H1 (cell line): ENCODE data around the gene ACHE. TPM values are rescaled to one million over a fixed set of nuclear protein-coding genes. Genes with fewer than 3 reads are reported as not detected.
A peak's percentile ranks its signal among the peaks of the same experiment; 100 is the strongest.

Experiments
- CTCF ChIA-PET: fragments of 300-600 bp; sonication (Branson Sonifier 250); formaldehyde crosslinking; loops from one replicate; lab custom pipeline; 2021; ENCODE audit not compliant: partially characterized antibody; lab: Charles Lee
- POLR2A ChIA-PET: fragments of 300-600 bp; sonication (Branson Sonifier 250); formaldehyde crosslinking; loops from one replicate; lab custom pipeline; 2021; ENCODE audit warnings: inconsistent platforms; ENCODE audit not compliant: partially characterized antibody; lab: Charles Lee
- DNase-seq, 2 experiments: peaks; one replicate each; pipeline versions ENCODE4 v3.0.0 to v3.0.0-alpha.2; 2010 to 2022; ENCODE audit warnings: low spot score in 2 of 2, low read depth in 1 of 2, mixed read lengths in 1 of 2
- FAIRE-seq: peaks from 2 replicates; lab custom pipeline; 2011; peaks lifted over from hg19 to GRCh38; lab: Jason Lieb, UNC
- H2AFZ ChIP-seq: 2 replicates; pipeline ENCODE4 v1.8.1; 2012; ENCODE audit warnings: low read length, inconsistent platforms
- H2AK5ac ChIP-seq: 2 replicates; pipeline ENCODE4 v1.6.1; 2013; ENCODE audit warnings: low read depth, low read length
- H2BK120ac ChIP-seq: replicated peaks from 2 replicates; pipeline ENCODE3; 2013; ENCODE audit warnings: low read depth, low read length, inconsistent platforms
- H2BK12ac ChIP-seq: 2 replicates; pipeline ENCODE4 v1.6.1; 2013; ENCODE audit warnings: low read depth, low read length
- H2BK15ac ChIP-seq: 2 replicates; pipeline ENCODE4 v1.6.1; 2013; ENCODE audit warnings: low read length
- H2BK20ac ChIP-seq: 2 replicates; pipeline ENCODE4 v1.6.1; 2013; ENCODE audit warnings: low read length
- H2BK5ac ChIP-seq: 2 replicates; pipeline ENCODE4 v1.6.1; 2013; ENCODE audit warnings: low read depth, low read length
- H3K14ac ChIP-seq: 2 replicates; pipeline ENCODE4 v1.6.1; 2013; ENCODE audit warnings: inconsistent platforms; ENCODE audit not compliant: insufficient read length
- H3K18ac ChIP-seq: 2 replicates; pipeline ENCODE4 v1.6.1; 2013; ENCODE audit warnings: low read length; ENCODE audit errors: extremely low read depth
- H3K23ac ChIP-seq: 2 replicates; pipeline ENCODE4 v1.6.1; 2013; ENCODE audit warnings: inconsistent platforms; ENCODE audit not compliant: insufficient read length
- H3K23me2 ChIP-seq: 2 replicates; pipeline ENCODE4 v1.6.1; 2013; ENCODE audit warnings: low read depth, low read length
- H3K27ac ChIP-seq: 2 replicates; pipeline ENCODE4 v1.6.1; 2011; ENCODE audit warnings: low read depth, low read length, inconsistent platforms
- H3K27me3 ChIP-seq, 4 experiments: replicated peaks in 1 of 4; 1 replicate in 1 of 4; 2 replicates in 3 of 4; pipeline versions ENCODE4 v1.6.1 to v1.8.1; 2011 to 2013; ENCODE audit warnings: low read length in 3 of 4, mild to moderate bottlenecking in 3 of 4, inconsistent platforms in 2 of 4, mixed read lengths in 2 of 4, moderate library complexity in 1 of 4; ENCODE audit not compliant: control insufficient read depth in 3 of 4, insufficient read depth in 3 of 4; ENCODE audit errors: extremely low read depth in 1 of 4
- H3K36me3 ChIP-seq, 4 experiments: 2 replicates each; pipeline versions ENCODE4 v1.6.1 to v1.8.1; 2011 to 2013; ENCODE audit warnings: mild to moderate bottlenecking in 4 of 4, low read length in 3 of 4, moderate library complexity in 2 of 4, control low read depth in 1 of 4, inconsistent platforms in 1 of 4; ENCODE audit not compliant: insufficient read depth in 4 of 4, control insufficient read depth in 2 of 4
- H3K4ac ChIP-seq: replicated peaks from 2 replicates; pipeline ENCODE3; 2013; ENCODE audit warnings: low read length, low read depth, mixed read lengths, inconsistent platforms; ENCODE audit not compliant: insufficient read length
- H3K4me1 ChIP-seq, 4 experiments: replicated peaks in 1 of 4; 1 replicate in 1 of 4; 2 replicates in 3 of 4; pipeline versions ENCODE4 v1.6.1 to v1.8.1; 2011 to 2013; ENCODE audit warnings: low read length in 3 of 4, inconsistent platforms in 2 of 4, mixed read lengths in 1 of 4; ENCODE audit not compliant: insufficient read depth in 4 of 4, control insufficient read depth in 3 of 4
- H3K4me2 ChIP-seq, 2 experiments: 2 replicates each; pipeline versions ENCODE4 v1.6.1 to v1.8.1; 2011 to 2013; ENCODE audit warnings: low read depth in 2 of 2, low read length in 2 of 2, control low read depth in 1 of 2, inconsistent platforms in 1 of 2, mild to moderate bottlenecking in 1 of 2; ENCODE audit not compliant: insufficient read depth in 1 of 2
- H3K4me3 ChIP-seq, 4 experiments: fragments of 200-600, 300-600 bp in 1 of 4; sonication (generic), shearing (Covaris generic), sonication (Bioruptor Twin) in 1 of 4; 2 replicates each; pipeline versions ENCODE4 v1.5.1 to v1.8.1; 2011 to 2016; ENCODE audit warnings: low read length in 4 of 4, low read depth in 3 of 4, control low read depth in 2 of 4, inconsistent platforms in 2 of 4, mild to moderate bottlenecking in 2 of 4, mixed read lengths in 1 of 4, moderate library complexity in 1 of 4; ENCODE audit not compliant: insufficient read depth in 2 of 4; ENCODE audit errors: extremely low read depth in 1 of 4
- H3K56ac ChIP-seq: replicated peaks from 2 replicates; pipeline ENCODE3; 2013; ENCODE audit warnings: low read depth, mild to moderate bottlenecking, mixed read lengths, low read length, inconsistent platforms; ENCODE audit not compliant: insufficient read length
- H3K79me1 ChIP-seq: 2 replicates; pipeline ENCODE4 v1.6.1; 2013; ENCODE audit warnings: low read depth, low read length, control low read depth
- H3K79me2 ChIP-seq, 2 experiments: 2 replicates each; pipeline versions ENCODE4 v1.6.1 to v1.8.1; 2012 to 2013; ENCODE audit warnings: low read length in 2 of 2, mild to moderate bottlenecking in 2 of 2, inconsistent platforms in 1 of 2; ENCODE audit not compliant: insufficient read depth in 2 of 2, control insufficient read depth in 1 of 2
- H3K9ac ChIP-seq, 4 experiments: replicated peaks in 1 of 4; 1 replicate in 1 of 4; 2 replicates in 3 of 4; pipeline versions ENCODE4 v1.6.1 to v1.8.1; 2011 to 2013; ENCODE audit warnings: low read depth in 3 of 4, low read length in 3 of 4, control low read depth in 2 of 4, mild to moderate bottlenecking in 2 of 4, moderate library complexity in 2 of 4, inconsistent platforms in 1 of 4; ENCODE audit errors: extremely low read depth in 1 of 4
- H3K9me3 ChIP-seq, 2 experiments: 2 replicates each; pipeline versions ENCODE4 v1.6.1 to v1.8.1; 2012 to 2013; ENCODE audit warnings: mild to moderate bottlenecking in 2 of 2, moderate library complexity in 2 of 2, control low read depth in 1 of 2, inconsistent platforms in 1 of 2, low read depth in 1 of 2, low read length in 1 of 2, mixed read lengths in 1 of 2; ENCODE audit not compliant: insufficient read depth in 2 of 2
- H4K20me1 ChIP-seq, 2 experiments: replicated peaks in 1 of 2; 2 replicates each; pipeline versions ENCODE3 to v1.8.1; 2011 to 2013; ENCODE audit warnings: inconsistent platforms in 2 of 2, low read length in 2 of 2, mild to moderate bottlenecking in 1 of 2; ENCODE audit not compliant: insufficient read depth in 2 of 2, control insufficient read depth in 1 of 2
- H4K5ac ChIP-seq: 2 replicates; pipeline ENCODE4 v1.6.1; 2013; ENCODE audit warnings: low read length, low read depth, mixed read lengths, inconsistent platforms; ENCODE audit not compliant: insufficient read length
- H4K8ac ChIP-seq: 2 replicates; pipeline ENCODE4 v1.8.0; 2013; ENCODE audit warnings: mild to moderate bottlenecking, moderate library complexity, low read length, inconsistent platforms; ENCODE audit not compliant: insufficient read depth; ENCODE audit errors: extremely low read depth
- H4K91ac ChIP-seq: replicated peaks from 2 replicates; pipeline ENCODE3; 2013; ENCODE audit warnings: low read length, mixed read lengths, inconsistent platforms; ENCODE audit not compliant: insufficient read length
- CHD1 ChIP-seq: IDR thresholded peaks from 2 replicates; pipeline ENCODE4 v1.6.1; 2012; ENCODE audit warnings: low read depth, low read length, improper control_type of control experiment
- EP300 ChIP-seq, 2 experiments: IDR thresholded peaks; 1 replicate in 1 of 2; 2 replicates in 1 of 2; pipeline ENCODE4 v1.6.1; 2011 to 2012; ENCODE audit warnings: low read depth in 2 of 2, low read length in 2 of 2, mild to moderate bottlenecking in 2 of 2, borderline replicate concordance in 1 of 2, inconsistent platforms in 1 of 2, moderate library complexity in 1 of 2
- HDAC2 ChIP-seq, 2 experiments: fragments of 300-600 bp in 1 of 2; sonication (generic) in 1 of 2; IDR thresholded peaks; 2 replicates each; pipeline ENCODE4 v1.6.1; 2011 to 2012; ENCODE audit warnings: low read depth in 2 of 2, low read length in 2 of 2, mild to moderate bottlenecking in 2 of 2, moderate library complexity in 2 of 2, borderline replicate concordance in 1 of 2, inconsistent platforms in 1 of 2
- JUN ChIP-seq: IDR thresholded peaks from 2 replicates; pipeline ENCODE4 v1.6.1; 2011; ENCODE audit warnings: low read depth, mild to moderate bottlenecking, improper control_type of control experiment, low read length
- NRF1 ChIP-seq: IDR thresholded peaks from 2 replicates; pipeline ENCODE4 v1.6.1; 2011; ENCODE audit warnings: mild to moderate bottlenecking, low read depth, low read length, improper control_type of control experiment
- POLR2A ChIP-seq, 2 experiments: IDR thresholded peaks; 1 replicate in 1 of 2; 2 replicates in 1 of 2; pipeline ENCODE4 v1.6.1; 2011; ENCODE audit warnings: low read depth in 2 of 2, low read length in 2 of 2, mild to moderate bottlenecking in 2 of 2; ENCODE audit errors: control extremely low read depth in 1 of 2
- TBP ChIP-seq: IDR thresholded peaks from 2 replicates; pipeline ENCODE4 v1.6.1; 2011; ENCODE audit warnings: low read depth, low read length, improper control_type of control experiment
- TCF12 ChIP-seq: IDR thresholded peaks from 2 replicates; pipeline ENCODE4 v1.6.1; 2011; ENCODE audit warnings: low read depth, mild to moderate bottlenecking, low read length
- WGBS, 2 experiments: shearing (Covaris generic) in 1 of 2; methylation state at CpG; one replicate each; pipeline versions ENCODE4 v1.1.6 to v1.1.7; 2013 to 2015; ENCODE audit warnings: low lambda C conversion rate in 2 of 2, mixed read lengths in 2 of 2, inconsistent platforms in 1 of 2, low coverage in 1 of 2, missing lambda C conversion rate in 1 of 2; ENCODE audit not compliant: insufficient replicate concordance in 2 of 2, insufficient coverage in 1 of 2, insufficient read length in 1 of 2; ENCODE audit errors: extremely low coverage in 1 of 2, missing lambda C conversion rate in 1 of 2; 5-methylcytosine and 5-hydroxymethylcytosine counted together
- polyA plus RNA-seq, 7 experiments: library from polyadenylated mRNA; depleted of rRNA in 3 of 7; stranded (reverse) in 5 of 7; unstranded in 2 of 7; fragments of >200 nt in 5 of 7; fragments of 200-250 nt in 2 of 7; gene quantifications; 1 replicate in 5 of 7; 2 replicates in 1 of 7; 4 replicates in 1 of 7; pipeline versions ENCODE4 v1.2.1 to v1.2.3, GENCODE V29; 2011 to 2013; ENCODE audit warnings: missing spikeins in 2 of 7, mixed read lengths in 2 of 7
- total RNA-seq: library from RNA; stranded (reverse); fragmentation: NEBNext Ultra II Directional; extraction: Animal tissue kit (Norgen Biotek cat#: 25700); gene quantifications from 2 replicates; pipeline ENCODE4 v1.2.1, GENCODE V29; 2021
- TF ChIP-seq, protein P1 (sequence below), 3 experiments: IDR thresholded peaks; 1 replicate in 2 of 3; 2 replicates in 1 of 3; pipeline versions ENCODE4 v1.5.1 to v1.6.1; 2011; ENCODE audit warnings: low read length in 3 of 3, mild to moderate bottlenecking in 3 of 3, inconsistent platforms in 2 of 3, low read depth in 1 of 3, moderate library complexity in 1 of 3; ENCODE audit not compliant: insufficient read depth in 1 of 3; ENCODE audit errors: control extremely low read depth in 1 of 3

The ACHE gene
- total and polyA plus RNA-seq, 2 of the 8 experiments (the other 6 are each of a cell fraction or from before 2014, with no cell fraction given): 1.4 to 4.3 TPM

DNA sequence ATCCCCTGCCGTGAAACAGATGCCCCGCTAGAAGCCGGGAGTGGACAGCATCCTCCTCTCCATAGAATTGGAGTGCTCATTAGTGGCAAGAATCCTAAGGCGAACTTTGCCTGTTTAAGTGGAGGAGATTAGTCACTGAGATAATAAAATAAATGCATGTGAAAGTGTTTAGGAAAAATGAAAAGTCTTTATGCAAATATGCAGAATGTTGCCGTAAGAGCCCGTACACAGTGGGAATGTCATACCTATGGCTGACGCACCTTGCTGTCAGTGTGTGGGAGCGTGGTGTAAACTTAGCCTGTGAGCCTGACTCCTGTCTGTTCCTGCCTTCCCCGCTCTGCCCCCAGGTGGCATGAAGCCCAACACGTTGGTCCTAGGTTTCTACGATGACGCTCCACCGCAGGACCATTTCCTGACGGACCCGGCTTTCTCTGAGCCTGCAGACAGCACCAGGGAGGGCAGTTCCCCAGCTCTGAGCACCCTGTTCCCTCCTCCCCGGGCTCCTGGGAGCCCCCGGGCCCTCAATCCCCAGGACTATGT lies 30.2 kb downstream of the ACHE start:
- CTCF ChIA-PET: interaction anchor here (1.6 to 4.5 kb wide), 3 partner anchors 9 to 65 kb away, joined by 4 to 25 read pairs (median 8); no protein-coding TSS in a partner anchor
- Histone ChIP-seq H2BK15ac (no peak overlapping the region), H3K27ac (no peak overlapping the region)
- no peak for TF ChIP-seq JUN
- TF ChIP-seq, protein P1, sequence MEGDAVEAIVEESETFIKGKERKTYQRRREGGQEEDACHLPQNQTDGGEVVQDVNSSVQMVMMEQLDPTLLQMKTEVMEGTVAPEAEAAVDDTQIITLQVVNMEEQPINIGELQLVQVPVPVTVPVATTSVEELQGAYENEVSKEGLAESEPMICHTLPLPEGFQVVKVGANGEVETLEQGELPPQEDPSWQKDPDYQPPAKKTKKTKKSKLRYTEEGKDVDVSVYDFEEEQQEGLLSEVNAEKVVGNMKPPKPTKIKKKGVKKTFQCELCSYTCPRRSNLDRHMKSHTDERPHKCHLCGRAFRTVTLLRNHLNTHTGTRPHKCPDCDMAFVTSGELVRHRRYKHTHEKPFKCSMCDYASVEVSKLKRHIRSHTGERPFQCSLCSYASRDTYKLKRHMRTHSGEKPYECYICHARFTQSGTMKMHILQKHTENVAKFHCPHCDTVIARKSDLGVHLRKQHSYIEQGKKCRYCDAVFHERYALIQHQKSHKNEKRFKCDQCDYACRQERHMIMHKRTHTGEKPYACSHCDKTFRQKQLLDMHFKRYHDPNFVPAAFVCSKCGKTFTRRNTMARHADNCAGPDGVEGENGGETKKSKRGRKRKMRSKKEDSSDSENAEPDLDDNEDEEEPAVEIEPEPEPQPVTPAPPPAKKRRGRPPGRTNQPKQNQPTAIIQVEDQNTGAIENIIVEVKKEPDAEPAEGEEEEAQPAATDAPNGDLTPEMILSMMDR (IDR thresholded peaks at IDR 0.05; ENCODE audit: control extremely low read depth in 1 of 3, insufficient read depth in 1 of 3, low read depth in 1 of 3, low read length in 3 of 3): peak in 2 of 3 experiments; percentile 8 to 41; a peak in 2 of 4 replicates
- no peak for TF ChIP-seq TCF12
- TF ChIP-seq EP300 (IDR thresholded peaks at IDR 0.05; ENCODE audit: borderline replicate concordance in 1 of 2, low read depth in 2 of 2, low read length in 2 of 2): no peak
- no peak for TF ChIP-seq HDAC2 (IDR thresholded peaks at IDR 0.05; ENCODE audit: borderline replicate concordance in 1 of 2, low read depth in 2 of 2, low read length in 2 of 2)
- TF ChIP-seq NRF1: no peak
- no peak for TF ChIP-seq CHD1
- TF ChIP-seq POLR2A (IDR thresholded peaks at IDR 0.05; ENCODE audit: control extremely low read depth in 1 of 2, low read depth in 2 of 2, low read length in 2 of 2): no peak
- no peak for TF ChIP-seq TBP

More for the DNA sequence above, 30.2 kb downstream of the ACHE start:
- H3K4me2 ChIP-seq: no peak overlapping the region
- H3K4me1 ChIP-seq: peaks cover 2 to 16% (median 11%) of the 10 kb centered on the region in 4 experiments
- H2BK5ac ChIP-seq: no peak overlapping the region
- no peaks in the 10 kb centered on the region for H3K27me3 ChIP-seq
- no peak overlapping the region; the same call in 1 of the 2 replicates for H3K18ac ChIP-seq
- H3K9ac ChIP-seq: no peak overlapping the region
- no peak for FAIRE-seq
- H3K56ac ChIP-seq: no peak overlapping the region
- no peak overlapping the region for H2AFZ ChIP-seq
- H4K8ac ChIP-seq: no peak overlapping the region
- no peak overlapping the region for H3K14ac ChIP-seq
- H4K91ac ChIP-seq: no peak overlapping the region
- H2BK120ac ChIP-seq: no peak overlapping the region
- H3K23ac ChIP-seq: no peak overlapping the region
- H3K4me3 ChIP-seq: no peak overlapping the region
- no peak overlapping the region for H2BK12ac ChIP-seq
- peaks cover 6% of the 10 kb centered on the region; the same call in 1 of the 2 replicates for H3K23me2 ChIP-seq
- no peak overlapping the region for H4K5ac ChIP-seq
- peaks cover 10 to 22% (median 12%) of the 10 kb centered on the region in 4 experiments for H3K36me3 ChIP-seq
- POLR2A ChIA-PET: interaction anchor here (1.2 to 2.1 kb wide), 4 partner anchors 9 to 62 kb away, joined by 3 to 5 read pairs (median 4); partner anchors contain the start of gene SRRT
- no peak for DNase-seq
- H2BK20ac ChIP-seq: no peak overlapping the region
- 82% methylated on average over 17 of the region's 17 CpGs; no CpG with 5 or more reads in 1 of the 2 experiments for WGBS, 2 experiments
- no peak overlapping the region for H2AK5ac ChIP-seq
- no peak overlapping the region for H3K4ac ChIP-seq
- peaks cover 0 to 3% of the 10 kb centered on the region in 2 experiments for H4K20me1 ChIP-seq
- H3K79me1 ChIP-seq: peaks cover 5% of the 10 kb centered on the region; the same call in 1 of the 2 replicates
- no peaks in the 10 kb centered on the region for H3K9me3 ChIP-seq
- H3K79me2 ChIP-seq: peaks cover 0 to 18% of the 10 kb centered on the region in 2 experiments; a peak in 3 of 4 replicates
